Caco-2 (cell line): ENCODE measurements around the gene CLDN25. TPM values are rescaled to one million over a fixed set of nuclear protein-coding genes. Genes with fewer than 3 reads are reported as not detected.

ENCODE experiments used
- BruUV-seq: library from RNA; stranded (reverse); fragments of 400-500 nt; replicated peaks from 2 replicates; lab custom pipeline; 2021; lab: Mats Ljungman, UMichigan
- CTCF ChIA-PET: fragments of 300-600 bp; sonication (Branson Sonifier 250); formaldehyde crosslinking; loops from one replicate; lab custom pipeline; 2022; ENCODE audit warnings: antibody characterized with exemption; lab: Charles Lee
- POLR2A ChIA-PET: fragments of 300-600 bp; sonication (Branson Sonifier 250); formaldehyde crosslinking; loops from one replicate; lab custom pipeline; 2022; ENCODE audit warnings: antibody characterized with exemption; lab: Charles Lee
- DNase-seq, 2 experiments: peaks; one replicate each; pipeline versions ENCODE4 v3.0.0 to v3.0.0-alpha.2; 2020 to 2022
- H3K27me3 ChIP-seq: replicated peaks from 2 replicates; pipeline ENCODE4 v1.6.0; 2011; ENCODE audit warnings: low read length; ENCODE audit not compliant: control insufficient read depth, insufficient read depth
- H3K36me3 ChIP-seq: 2 replicates; pipeline ENCODE4 v1.5.1; 2011; ENCODE audit warnings: low read length; ENCODE audit not compliant: control insufficient read depth, insufficient read depth
- H3K4me1 ChIP-seq: fragments of 250-450 bp; sonication (Bioruptor Pico); 2 replicates; pipeline ENCODE4 v1.5.1; 2020; ENCODE audit warnings: mild to moderate bottlenecking
- H3K4me3 ChIP-seq: 2 replicates; pipeline ENCODE4 v1.5.1; 2011; ENCODE audit warnings: low read depth, mild to moderate bottlenecking, control low read depth, low read length
- H3K9me3 ChIP-seq: fragments of 250-450 bp; sonication (Bioruptor Pico); 2 replicates; pipeline ENCODE4 v1.5.1; 2020; ENCODE audit warnings: mild to moderate bottlenecking, moderate library complexity
- H3K27ac Mint-ChIP-seq: one replicate; pipeline ENCODE4 v1.8.0; 2022; ENCODE audit warnings: mixed read lengths; ENCODE audit not compliant: unreplicated experiment
- H3K27me3 Mint-ChIP-seq: one replicate; pipeline ENCODE4 v1.8.0; 2022; ENCODE audit warnings: mixed read lengths; ENCODE audit not compliant: insufficient read depth, unreplicated experiment
- H3K36me3 Mint-ChIP-seq: one replicate; pipeline ENCODE4 v1.8.0; 2022; ENCODE audit warnings: mild to moderate bottlenecking, mixed read lengths; ENCODE audit not compliant: insufficient read depth, unreplicated experiment
- H3K4me1 Mint-ChIP-seq: one replicate; pipeline ENCODE4 v1.8.0; 2022; ENCODE audit warnings: low read depth, mixed read lengths; ENCODE audit not compliant: unreplicated experiment
- H3K4me3 Mint-ChIP-seq: one replicate; pipeline ENCODE4 v1.8.0; 2022; ENCODE audit warnings: mild to moderate bottlenecking, moderate library complexity, mixed read lengths; ENCODE audit not compliant: unreplicated experiment
- H3K9me3 Mint-ChIP-seq: one replicate; pipeline ENCODE4 v1.8.0; 2022; ENCODE audit warnings: mixed read lengths; ENCODE audit not compliant: unreplicated experiment
- intact Hi-C: fragments of 100-400 bp; cut with micrococcal nuclease; formaldehyde crosslinking; loops from one replicate; pipeline ENCODE4 v1.10.0; 2022; ENCODE audit not compliant: unreplicated experiment
- total RNA-seq: library from RNA; stranded (reverse); gene quantifications from 2 replicates; pipeline ENCODE4 v1.2.3, GENCODE V29; 2022
- TF ChIP-seq, protein P1 (sequence below), 2 experiments: fragments of 200-600 bp in 1 of 2; IDR thresholded peaks; 1 replicate in 1 of 2; 2 replicates in 1 of 2; pipeline versions ENCODE4 v1.5.1 to v1.8.0; 2011 to 2022; ENCODE audit warnings: antibody characterized with exemption in 1 of 2, control low read depth in 1 of 2, inconsistent platforms in 1 of 2, low read depth in 1 of 2, low read length in 1 of 2, mild to moderate bottlenecking in 1 of 2, moderate library complexity in 1 of 2; ENCODE audit not compliant: insufficient read depth in 1 of 2, severe bottlenecking in 1 of 2, unreplicated experiment in 1 of 2

The CLDN25 gene
- total RNA-seq, 1 experiment from 2014 or later = not detected

- peaks cover 78% of the 10 kb centered on the region for H3K36me3 Mint-ChIP-seq
- no peak overlapping the region for H3K4me3 Mint-ChIP-seq
- no peak overlapping the region for H3K27ac Mint-ChIP-seq
- no TSS peak for BruUV-seq
- no peaks in the 10 kb centered on the region for H3K9me3 Mint-ChIP-seq
- CTCF ChIA-PET = interaction anchor here (1.0 kb wide), 1 partner anchor 12 kb away, joined by 7 read pairs; no protein-coding TSS in a partner anchor
- DNase-seq = no peak
- H3K27me3 ChIP-seq = no peaks in the 10 kb centered on the region
- no peaks in the 10 kb centered on the region for H3K27me3 Mint-ChIP-seq
- POLR2A ChIA-PET = no interaction called here
- H3K9me3 ChIP-seq = no peaks in the 10 kb centered on the region
- H3K4me3 ChIP-seq = no peak overlapping the region
- peaks cover 5% of the 10 kb centered on the region for H3K36me3 ChIP-seq
- TF ChIP-seq, protein P1, sequence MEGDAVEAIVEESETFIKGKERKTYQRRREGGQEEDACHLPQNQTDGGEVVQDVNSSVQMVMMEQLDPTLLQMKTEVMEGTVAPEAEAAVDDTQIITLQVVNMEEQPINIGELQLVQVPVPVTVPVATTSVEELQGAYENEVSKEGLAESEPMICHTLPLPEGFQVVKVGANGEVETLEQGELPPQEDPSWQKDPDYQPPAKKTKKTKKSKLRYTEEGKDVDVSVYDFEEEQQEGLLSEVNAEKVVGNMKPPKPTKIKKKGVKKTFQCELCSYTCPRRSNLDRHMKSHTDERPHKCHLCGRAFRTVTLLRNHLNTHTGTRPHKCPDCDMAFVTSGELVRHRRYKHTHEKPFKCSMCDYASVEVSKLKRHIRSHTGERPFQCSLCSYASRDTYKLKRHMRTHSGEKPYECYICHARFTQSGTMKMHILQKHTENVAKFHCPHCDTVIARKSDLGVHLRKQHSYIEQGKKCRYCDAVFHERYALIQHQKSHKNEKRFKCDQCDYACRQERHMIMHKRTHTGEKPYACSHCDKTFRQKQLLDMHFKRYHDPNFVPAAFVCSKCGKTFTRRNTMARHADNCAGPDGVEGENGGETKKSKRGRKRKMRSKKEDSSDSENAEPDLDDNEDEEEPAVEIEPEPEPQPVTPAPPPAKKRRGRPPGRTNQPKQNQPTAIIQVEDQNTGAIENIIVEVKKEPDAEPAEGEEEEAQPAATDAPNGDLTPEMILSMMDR (IDR thresholded peaks at IDR 0.05; ENCODE audit: insufficient read depth in 1 of 2, low read depth in 1 of 2, low read length in 1 of 2, severe bottlenecking in 1 of 2, unreplicated experiment in 1 of 2) = no peak
- H3K4me1 ChIP-seq = no peaks in the 10 kb centered on the region
- H3K4me1 Mint-ChIP-seq = no peaks in the 10 kb centered on the region
- intact Hi-C loops = no loop called here
Measured at GRCh38 chr11:113818426-113818825, 38.8 kb downstream of the CLDN25 start.

DNA sequence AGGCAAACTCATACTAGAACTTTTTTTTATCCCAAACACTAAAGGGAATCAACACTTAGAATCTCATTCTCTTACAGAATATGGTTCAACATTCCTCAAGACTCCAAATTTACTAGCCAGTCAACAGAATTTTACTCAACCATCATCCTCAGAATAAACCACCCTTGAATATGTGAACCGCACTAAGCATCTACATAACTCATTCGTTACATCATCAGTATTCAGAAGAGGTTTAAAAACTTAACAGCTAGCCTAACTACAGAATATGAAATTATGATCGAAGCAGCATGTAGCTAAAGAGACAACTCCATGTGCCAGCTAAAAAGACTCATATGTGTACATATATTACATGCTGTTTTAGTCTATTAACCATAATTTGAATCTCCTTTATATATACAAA lies 47.9 kb downstream of the CLDN25 start:
- H3K36me3 Mint-ChIP-seq = peaks cover 64% of the 10 kb centered on the region
- Histone ChIP-seq H3K27me3 (no peaks in the 10 kb centered on the region), H3K4me1 (no peaks in the 10 kb centered on the region), H3K4me3 (no peak overlapping the region), H3K36me3 (peaks cover 4% of the 10 kb centered on the region), H3K9me3 (no peaks in the 10 kb centered on the region)
- TF ChIP-seq, protein P1 (IDR thresholded peaks at IDR 0.05; ENCODE audit: insufficient read depth in 1 of 2, low read depth in 1 of 2, low read length in 1 of 2, severe bottlenecking in 1 of 2, unreplicated experiment in 1 of 2) = no peak
- no peaks in the 10 kb centered on the region for H3K27me3 Mint-ChIP-seq
- peaks cover 7% of the 10 kb centered on the region for H3K4me1 Mint-ChIP-seq
- no peak for DNase-seq
- BruUV-seq = no TSS peak
- no peak overlapping the region for H3K27ac Mint-ChIP-seq
- H3K4me3 Mint-ChIP-seq = no peak overlapping the region
- intact Hi-C loops = no loop called here
- H3K9me3 Mint-ChIP-seq = peaks cover 13% of the 10 kb centered on the region
- ChIA-PET CTCF (interaction anchor here (0.9 kb wide), 1 partner anchor 54 kb away, joined by 3 read pairs; the partner anchor contains the start of gene ZW10), POLR2A (no interaction called here)

DNA sequence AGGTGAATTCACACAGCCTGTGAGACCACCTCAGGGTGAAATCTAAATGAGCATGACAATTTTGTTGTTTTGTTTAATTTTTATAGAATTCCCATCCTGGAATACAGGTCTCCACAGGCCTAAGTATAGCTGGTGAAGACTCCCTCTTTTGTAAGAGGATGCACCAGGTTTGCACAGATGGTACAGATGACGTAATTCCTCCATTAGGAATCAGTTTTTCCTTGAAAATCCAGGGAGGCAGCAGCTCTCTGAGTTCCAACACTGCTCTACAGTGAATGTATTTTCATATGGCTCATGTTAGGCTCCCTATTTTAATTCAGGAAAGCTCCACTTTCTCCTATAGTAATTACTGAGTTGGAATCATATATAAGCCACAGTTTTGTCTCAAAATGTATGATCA lies 48.6 kb downstream of the CLDN25 start:
- no peaks in the 10 kb centered on the region for H3K9me3 ChIP-seq
- peaks cover 4% of the 10 kb centered on the region; the same call in 1 of the 2 replicates for H3K36me3 ChIP-seq
- peaks cover 13% of the 10 kb centered on the region for H3K9me3 Mint-ChIP-seq
- H3K27me3 ChIP-seq = no peaks in the 10 kb centered on the region
- H3K27ac Mint-ChIP-seq = no peak overlapping the region
- H3K36me3 Mint-ChIP-seq = peaks cover 58% of the 10 kb centered on the region
- no peak overlapping the region for H3K4me3 Mint-ChIP-seq
- H3K4me1 Mint-ChIP-seq = peaks cover 7% of the 10 kb centered on the region
- TF ChIP-seq, protein P1 (IDR thresholded peaks at IDR 0.05; ENCODE audit: insufficient read depth in 1 of 2, low read depth in 1 of 2, low read length in 1 of 2, severe bottlenecking in 1 of 2, unreplicated experiment in 1 of 2) = no peak
- no peak for DNase-seq
- intact Hi-C loops = no loop called here
- no peaks in the 10 kb centered on the region for H3K27me3 Mint-ChIP-seq
- no peak overlapping the region for H3K4me3 ChIP-seq
- no peaks in the 10 kb centered on the region for H3K4me1 ChIP-seq
- BruUV-seq = no TSS peak
- ChIA-PET POLR2A (no interaction called here), CTCF (interaction anchor here (0.9 to 1.0 kb wide), 2 partner anchors 55 to 68 kb away, joined by 3 read pairs; partner anchors contain the start of gene ZW10)
